ENCODE measurements around the gene PEX26. TPM values are rescaled to one million over a fixed set of nuclear protein-coding genes. Genes with fewer than 3 reads are reported as not detected.
"Not testable (repeated sequence)": the region's sequence is repeated elsewhere in the genome, so short reads cannot be mapped to it uniquely, and the experiment has no call there.

The PEX26 gene
- total RNA-seq, 2 donors from 2014 or later = 15.1 to 18.4 TPM

GRCh38 chr22:18059473-18059872 lies 18.3 kb upstream of the PEX26 start:
- H3K4me3 ChIP-seq = no peak overlapping the region
- peak overlapping the region; percentile 28 to 44 for H3K27ac ChIP-seq
- H3K27me3 ChIP-seq = no peaks in the 10 kb centered on the region
- H3K4me1 ChIP-seq = peaks cover 0 to 44% of the 10 kb centered on the region in 2 donors
- no peaks in the 10 kb centered on the region for H3K36me3 ChIP-seq
- no peak for TF ChIP-seq CTCF (IDR thresholded peaks at IDR 0.05)
- no peaks in the 10 kb centered on the region for H3K9me3 ChIP-seq
- no peak for DNase-seq (ENCODE audit: low spot score)

GRCh38 chr22:18059991-18060390 lies 17.8 kb upstream of the PEX26 start:
- no peaks in the 10 kb centered on the region for H3K36me3 ChIP-seq
- peaks cover 0 to 44% of the 10 kb centered on the region in 2 donors for H3K4me1 ChIP-seq
- no peak for TF ChIP-seq CTCF (IDR thresholded peaks at IDR 0.05)
- H3K27ac ChIP-seq = no peak overlapping the region
- DNase-seq (ENCODE audit: low spot score) = no peak
- H3K27me3 ChIP-seq = no peaks in the 10 kb centered on the region
- H3K4me3 ChIP-seq = no peak overlapping the region
- no peaks in the 10 kb centered on the region for H3K9me3 ChIP-seq

GRCh38 chr22:18060646-18061620 lies 16.9 kb upstream of the PEX26 start:
- DNase-seq (ENCODE audit: low spot score) = no peak
- no peak for TF ChIP-seq CTCF (IDR thresholded peaks at IDR 0.05)
- no peaks in the 10 kb centered on the region for H3K9me3 ChIP-seq
- H3K4me1 ChIP-seq = peaks cover 0 to 41% of the 10 kb centered on the region in 2 donors
- H3K36me3 ChIP-seq = no peaks in the 10 kb centered on the region
- H3K27me3 ChIP-seq = no peaks in the 10 kb centered on the region
- H3K27ac ChIP-seq = peak overlapping the region in 1 of 2 donors; percentile 75
- H3K4me3 ChIP-seq = no peak overlapping the region

GRCh38 chr22:18062421-18062820 lies 15.4 kb upstream of the PEX26 start:
- peaks cover 0 to 30% of the 10 kb centered on the region in 2 donors for H3K4me1 ChIP-seq

GRCh38 chr22:18063306-18063705 lies 14.5 kb upstream of the PEX26 start:
- no peaks in the 10 kb centered on the region for H3K9me3 ChIP-seq
- H3K4me3 ChIP-seq = no peak overlapping the region
- H3K27me3 ChIP-seq = no peaks in the 10 kb centered on the region
- TF ChIP-seq CTCF (IDR thresholded peaks at IDR 0.05) = no peak
- no peak overlapping the region for H3K27ac ChIP-seq
- no peak for DNase-seq (ENCODE audit: low spot score)
- H3K4me1 ChIP-seq = peaks cover 0 to 30% of the 10 kb centered on the region in 2 donors
- no peaks in the 10 kb centered on the region for H3K36me3 ChIP-seq

More at GRCh38 chr22:18062421-18062820, 15.4 kb upstream of the PEX26 start:
- Histone ChIP-seq H3K4me3 (no peak overlapping the region), H3K27ac (no peak overlapping the region), H3K9me3 (no peaks in the 10 kb centered on the region), H3K27me3 (no peaks in the 10 kb centered on the region), H3K36me3 (no peaks in the 10 kb centered on the region)
- TF ChIP-seq CTCF (IDR thresholded peaks at IDR 0.05) = no peak
- no peak for DNase-seq (ENCODE audit: low spot score)

- not testable (repeated sequence) for DNase-seq (ENCODE audit: low spot score); H3K27me3 ChIP-seq; H3K27ac ChIP-seq; H3K36me3 ChIP-seq; H3K9me3 ChIP-seq; H3K4me3 ChIP-seq
- H3K4me1 ChIP-seq = peaks cover 0 to 30% of the 10 kb centered on the region in 2 donors
Measured at GRCh38 chr22:18063715-18064114, 14.1 kb upstream of the PEX26 start.
